K562 (cell line): ENCODE data around the gene TMEM245. TPM values are rescaled to one million over a fixed set of nuclear protein-coding genes. Genes with fewer than 3 reads are reported as not detected.

Experiments
- ADNP ChIP-seq: fragments of 200-800 bp; sonication (Bioruptor generic); IDR thresholded peaks from 2 replicates; pipeline ENCODE4 v1.6.1; 2016; ENCODE audit warnings: missing genetic modification characterization, missing compliant biosample characterization
- ARID1B ChIP-seq: fragments of 450-650 bp; IDR thresholded peaks from 2 replicates; pipeline ENCODE4 v1.6.1; 2016; ENCODE audit warnings: antibody characterized with exemption, mild to moderate bottlenecking, inconsistent platforms
- CBX2 ChIP-seq: fragments of 200-600 bp; sonication (generic); IDR thresholded peaks from one replicate; pipeline ENCODE4 v1.6.1; 2012; ENCODE audit warnings: mild to moderate bottlenecking, low read length, inconsistent platforms; ENCODE audit not compliant: insufficient read depth, poor library complexity, severe bottlenecking
- CCAR2 ChIP-seq: fragments of 200-400 bp; formaldehyde crosslinking; IDR thresholded peaks from 2 replicates; pipeline ENCODE4 v1.6.1; 2017; ENCODE audit warnings: mild to moderate bottlenecking, low read depth, low read length
- CSDE1 ChIP-seq, 2 experiments: fragments of 450-650 bp; IDR thresholded peaks; 2 replicates each; pipeline ENCODE4 v1.6.1; 2016; ENCODE audit warnings: mild to moderate bottlenecking in 1 of 2
- DDX20 ChIP-seq: fragments of 450-650 bp; IDR thresholded peaks from 2 replicates; pipeline ENCODE4 v1.6.1; 2016; ENCODE audit warnings: missing genetic modification characterization, low read depth, mild to moderate bottlenecking, missing compliant biosample characterization, moderate library complexity
- ETV6 ChIP-seq, 3 experiments: fragments of 150-350 bp in 1 of 3; sonication (generic) in 1 of 3; formaldehyde crosslinking in 1 of 3; IDR thresholded peaks; 2 replicates each; pipeline versions ENCODE4 v1.6.1 to v1.8.0; 2014 to 2022; ENCODE audit warnings: borderline replicate concordance in 2 of 3, low read depth in 2 of 3, antibody characterized with exemption in 1 of 3, low read length in 1 of 3, mild to moderate bottlenecking in 1 of 3, missing genetic modification reagents in 1 of 3
- FOXJ3 ChIP-seq: sonication (generic); formaldehyde crosslinking; IDR thresholded peaks from 2 replicates; pipeline ENCODE4 v1.4.0; 2020; ENCODE audit warnings: mild to moderate bottlenecking, missing genetic modification reagents
- FOXK2 ChIP-seq, 2 experiments: fragments of 450-650 bp; IDR thresholded peaks in 1 of 2; conservative IDR thresholded peaks in 1 of 2; 2 replicates each; pipeline ENCODE4 v1.6.1; 2016; ENCODE audit warnings: low read depth in 2 of 2, mild to moderate bottlenecking in 1 of 2
- JUND ChIP-seq, 2 experiments: IDR thresholded peaks; 2 replicates in 1 of 2; 3 replicates in 1 of 2; pipeline ENCODE4 v1.6.1; 2011; ENCODE audit warnings: borderline replicate concordance in 2 of 2, low read depth in 2 of 2, low read length in 2 of 2, improper control_type of control experiment in 1 of 2, missing biosample characterization in 1 of 2, missing genetic modification characterization in 1 of 2, missing genetic modification reagents in 1 of 2
- MXD1 ChIP-seq: fragments of 250-450 bp; sonication (Bioruptor Pico); IDR thresholded peaks from 2 replicates; pipeline ENCODE4 v1.8.0; 2021; ENCODE audit warnings: borderline replicate concordance, mild to moderate bottlenecking, moderate library complexity; ENCODE audit not compliant: poor library complexity, severe bottlenecking
- MXI1 ChIP-seq: IDR thresholded peaks from 2 replicates; pipeline ENCODE4 v1.6.1; 2011; ENCODE audit warnings: low read depth, mild to moderate bottlenecking, improper control_type of control experiment, low read length
- NELFE ChIP-seq: IDR thresholded peaks from 2 replicates; pipeline ENCODE4 v1.6.1; 2011; ENCODE audit warnings: mild to moderate bottlenecking; ENCODE audit not compliant: insufficient read depth, insufficient read length
- NFRKB ChIP-seq: fragments of 450-650 bp; IDR thresholded peaks from 2 replicates; pipeline ENCODE4 v1.6.1; 2016; ENCODE audit warnings: low read depth
- NFYB ChIP-seq: IDR thresholded peaks from 2 replicates; pipeline ENCODE4 v1.6.1; 2011; ENCODE audit warnings: mild to moderate bottlenecking, moderate library complexity; ENCODE audit not compliant: insufficient read length; ENCODE audit errors: extremely low read depth
- PML ChIP-seq: IDR thresholded peaks from 2 replicates; pipeline ENCODE4 v1.6.1; 2012; ENCODE audit warnings: low read length, inconsistent platforms
- RBM15 ChIP-seq: fragments of 200-400 bp; formaldehyde crosslinking; IDR thresholded peaks from 2 replicates; pipeline ENCODE4 v1.6.1; 2018; ENCODE audit warnings: mild to moderate bottlenecking, low read length, moderate library complexity; ENCODE audit not compliant: insufficient read depth
- SMARCA5 ChIP-seq: fragments of 450-650 bp; IDR thresholded peaks from 2 replicates; pipeline ENCODE4 v1.6.1; 2016
- SNRNP70 ChIP-seq: fragments of 200-400 bp; formaldehyde crosslinking; optimal IDR thresholded peaks from 2 replicates; pipeline ENCODE3; 2017; ENCODE audit warnings: low read depth, low read length
- SRF ChIP-seq, 2 experiments: fragments of 250-450, 450-650 bp in 1 of 2; sonication (Bioruptor Pico) in 1 of 2; sonication (generic) in 1 of 2; formaldehyde crosslinking; IDR thresholded peaks; 2 replicates each; pipeline versions ENCODE4 v1.5.0 to v1.5.1; 2020 to 2022; ENCODE audit warnings: mild to moderate bottlenecking in 1 of 2, missing genetic modification reagents in 1 of 2
- THRB ChIP-seq: fragments of 450-650 bp; formaldehyde crosslinking; conservative IDR thresholded peaks from 2 replicates; pipeline ENCODE4 v1.4.0; 2022; ENCODE audit warnings: mild to moderate bottlenecking, missing genetic modification characterization
- TRIM28 ChIP-seq: fragments of 450-650 bp; IDR thresholded peaks from 2 replicates; pipeline ENCODE4 v1.6.1; 2017
- XRCC4 ChIP-seq: IDR thresholded peaks from one replicate; pipeline ENCODE4 v1.6.1; 2011; ENCODE audit not compliant: insufficient read depth, insufficient read length; ENCODE audit errors: extremely low read depth
- ZBED1 ChIP-seq: IDR thresholded peaks from 2 replicates; pipeline ENCODE4 v1.6.1; 2014
- ZKSCAN8 ChIP-seq: fragments of 200-800 bp; sonication (Bioruptor generic); IDR thresholded peaks from 2 replicates; pipeline ENCODE4 v1.6.1; 2016; ENCODE audit warnings: missing genetic modification characterization, missing compliant biosample characterization
- ZNF134 ChIP-seq: fragments of 250-450 bp; sonication (Bioruptor Pico); conservative IDR thresholded peaks from 2 replicates; pipeline ENCODE4 v1.4.0; 2020
- ZNF77 ChIP-seq: fragments of 250-450 bp; sonication (Bioruptor Pico); IDR thresholded peaks from 2 replicates; pipeline ENCODE4 v1.5.0; 2020
- ZSCAN32 ChIP-seq: fragments of 450-650 bp; formaldehyde crosslinking; IDR thresholded peaks from 2 replicates; pipeline ENCODE4 v1.4.0; 2020; ENCODE audit warnings: mild to moderate bottlenecking, moderate library complexity
- polyA plus RNA-seq, 8 experiments: library from polyadenylated mRNA; depleted of rRNA in 4 of 8; stranded (reverse) in 5 of 8; unstranded in 3 of 8; fragments of >200 nt; fragmentation: Nextera tagmentation in 2 of 8; fragmentation: Illumina TruSeq in 1 of 8; extraction: Ambion mirVana in 2 of 8; extraction: Trizol in 1 of 8; gene quantifications; 2 replicates each; pipeline versions ENCODE4 v1.2.1 to v1.2.3, GENCODE V29; 2011 to 2014; ENCODE audit warnings: inconsistent platforms in 1 of 8, missing spikeins in 1 of 8
- total RNA-seq, 7 experiments: library from RNA; depleted of rRNA in 6 of 7; stranded (reverse); fragments of >200 nt in 6 of 7; fragmentation: Illumina TruSeq in 2 of 7; extraction: Trizol in 2 of 7; gene quantifications; 2 replicates each; pipeline versions ENCODE4 v1.2.1 to v1.2.3, GENCODE V29; 2011 to 2021; ENCODE audit warnings: low replicate concordance in 1 of 7

TMEM245 gene
- total and polyA plus RNA-seq, 9 of the 15 experiments (the other 6 are each of a cell fraction or from before 2014, with no cell fraction given), result 8.5 to 43.2 (median 24.3) TPM

- no peak for TF ChIP-seq PML
- no peak for TF ChIP-seq RBM15
- TF ChIP-seq FOXK2 (conservative IDR thresholded peaks at IDR 0.05 in 1 of 2, IDR thresholded peaks at IDR 0.05 in 1 of 2; ENCODE audit: low read depth in 2 of 2), result no peak
- 0 out of 2 replicates have a peak, but pooled peaks have one; percentile 49 for TF ChIP-seq SMARCA5
- no peak for TF ChIP-seq MXD1 (CRISPR knock-in tag)
- no peak for TF ChIP-seq NFYB
- no peak for TF ChIP-seq THRB (CRISPR knock-in tag)
- no peak for TF ChIP-seq ZNF134 (CRISPR knock-in tag)
- no peak for TF ChIP-seq NFRKB
- TF ChIP-seq ARID1B, result peak; percentile 60
- no peak for TF ChIP-seq CBX2
- TF ChIP-seq ADNP (tag), result no peak
- TF ChIP-seq ETV6 (IDR thresholded peaks at IDR 0.05; ENCODE audit: borderline replicate concordance in 1 of 2, low read depth in 2 of 2, low read length in 1 of 2), result no peak
- TF ChIP-seq ETV6 (CRISPR knock-in tag; IDR thresholded peaks at IDR 0.05; ENCODE audit: borderline replicate concordance), result no peak
- no peak for TF ChIP-seq XRCC4
- TF ChIP-seq ZKSCAN8 (CRISPR knock-in tag), result no peak
- no peak for TF ChIP-seq FOXJ3
- no peak for TF ChIP-seq NELFE
- TF ChIP-seq DDX20 (tag), result no peak
- TF ChIP-seq SNRNP70, result no peak
- no peak for TF ChIP-seq ZBED1
- no peak for TF ChIP-seq ZSCAN32 (CRISPR knock-in tag)
- TF ChIP-seq JUND (IDR thresholded peaks at IDR 0.05; ENCODE audit: borderline replicate concordance, low read depth, low read length), result peak; percentile 90
- TF ChIP-seq JUND (tag; IDR thresholded peaks at IDR 0.05; ENCODE audit: borderline replicate concordance, low read depth, low read length), result peak; percentile 76
- no peak for TF ChIP-seq CSDE1 (IDR thresholded peaks at IDR 0.05)
- TF ChIP-seq MXI1, result no peak
- no peak for TF ChIP-seq TRIM28
- TF ChIP-seq SRF (CRISPR knock-in tag; IDR thresholded peaks at IDR 0.05), result no peak
- TF ChIP-seq CCAR2, result no peak
- no peak for TF ChIP-seq ZNF77 (CRISPR knock-in tag)
These were observed 107.5 kb downstream of the TMEM245 start (continued) for GRCh38 chr9:109012009-109012875.
